Liver (tissue), 9 donors: ENCODE data around the gene SHROOM1. TPM values are rescaled to one million over a fixed set of nuclear protein-coding genes. Genes with fewer than 3 reads are reported as not detected.

Source experiments
- DNase-seq: peaks from one replicate; pipeline ENCODE4 v3.0.0-alpha.2; 2017; ENCODE audit warnings: low spot score
- H3K27ac ChIP-seq, 2 donors: one replicate each; pipeline ENCODE4 v1.7.0; 2013; ENCODE audit warnings: inconsistent platforms in 2 of 2, low read length in 2 of 2, control low read depth in 1 of 2, low read depth in 1 of 2, mild to moderate bottlenecking in 1 of 2
- H3K27me3 ChIP-seq, 4 donors: one replicate each; pipeline versions ENCODE4 v1.6.1 to v1.7.0; 2013; ENCODE audit warnings: low read length in 3 of 4, inconsistent platforms in 1 of 4, mild to moderate bottlenecking in 1 of 4, moderate library complexity in 1 of 4; ENCODE audit not compliant: control insufficient read depth in 4 of 4, insufficient read depth in 4 of 4
- H3K36me3 ChIP-seq, 4 donors: one replicate each; pipeline versions ENCODE4 v1.6.1 to v1.7.0; 2013; ENCODE audit warnings: low read length in 3 of 4, mild to moderate bottlenecking in 3 of 4, low read depth in 1 of 4, moderate library complexity in 1 of 4; ENCODE audit not compliant: control insufficient read depth in 4 of 4, insufficient read depth in 3 of 4
- H3K4me1 ChIP-seq, 4 donors: one replicate each; pipeline versions ENCODE4 v1.6.1 to v1.7.0; 2013; ENCODE audit warnings: low read length in 3 of 4, mild to moderate bottlenecking in 3 of 4, moderate library complexity in 1 of 4; ENCODE audit not compliant: control insufficient read depth in 4 of 4, insufficient read depth in 4 of 4
- H3K4me3 ChIP-seq, 3 donors: one replicate each; pipeline versions ENCODE4 v1.6.1 to v1.7.0; 2013; ENCODE audit warnings: low read length in 3 of 3, control low read depth in 1 of 3, low read depth in 1 of 3, mild to moderate bottlenecking in 1 of 3
- H3K9ac ChIP-seq, 2 donors: one replicate each; pipeline ENCODE4 v1.7.0; 2013; ENCODE audit warnings: low read length in 2 of 2, mild to moderate bottlenecking in 2 of 2, moderate library complexity in 2 of 2, control low read depth in 1 of 2, low read depth in 1 of 2
- H3K9me3 ChIP-seq, 4 donors: one replicate each; pipeline versions ENCODE4 v1.6.1 to v1.7.0; 2013; ENCODE audit warnings: low read length in 3 of 4; ENCODE audit not compliant: control insufficient read depth in 4 of 4
- CTCF ChIP-seq: fragments of 150-350 bp; IDR thresholded peaks from 2 replicates; pipeline ENCODE4 v1.5.1; 2017; ENCODE audit warnings: improper control_type of control experiment, low read depth, low read length; ENCODE audit not compliant: missing input control
- EGR1 ChIP-seq, 2 donors: IDR thresholded peaks; 2 replicates each; pipeline ENCODE4 v1.6.1; 2016 to 2018; ENCODE audit warnings: antibody characterized with exemption in 2 of 2, low read depth in 2 of 2
- FOXA1 ChIP-seq: IDR thresholded peaks from 2 replicates; pipeline ENCODE4 v1.6.1; 2016; ENCODE audit warnings: antibody characterized with exemption
- FOXA2 ChIP-seq: IDR thresholded peaks from 2 replicates; pipeline ENCODE4 v1.6.1; 2016; ENCODE audit warnings: antibody characterized with exemption
- GABPA ChIP-seq, 2 donors: IDR thresholded peaks in 1 of 2; conservative IDR thresholded peaks in 1 of 2; 2 replicates each; pipeline ENCODE4 v1.6.1; 2016; ENCODE audit warnings: antibody characterized with exemption in 2 of 2, mild to moderate bottlenecking in 1 of 2, moderate library complexity in 1 of 2
- HNF4A ChIP-seq, 2 donors: conservative IDR thresholded peaks; 2 replicates each; pipeline ENCODE4 v1.6.1; 2016; ENCODE audit warnings: antibody characterized with exemption in 2 of 2, mild to moderate bottlenecking in 2 of 2
- HNF4G ChIP-seq: IDR thresholded peaks from 2 replicates; pipeline ENCODE4 v1.6.1; 2016; ENCODE audit warnings: antibody characterized with exemption
- JUND ChIP-seq, 2 donors: IDR thresholded peaks; 2 replicates each; pipeline ENCODE4 v1.6.1; 2016; ENCODE audit warnings: antibody characterized with exemption in 2 of 2
- MAX ChIP-seq: IDR thresholded peaks from 2 replicates; pipeline ENCODE4 v1.6.1; 2016; ENCODE audit warnings: antibody characterized with exemption
- RAD21 ChIP-seq, 2 donors: IDR thresholded peaks; 2 replicates each; pipeline ENCODE4 v1.6.1; 2016; ENCODE audit warnings: antibody characterized with exemption in 2 of 2, mild to moderate bottlenecking in 2 of 2
- RXRA ChIP-seq, 2 donors: IDR thresholded peaks; 2 replicates each; pipeline ENCODE4 v1.6.1; 2017 to 2018; ENCODE audit warnings: antibody characterized with exemption in 2 of 2, mild to moderate bottlenecking in 1 of 2
- YY1 ChIP-seq: IDR thresholded peaks from 2 replicates; pipeline ENCODE4 v1.6.1; 2016; ENCODE audit warnings: antibody characterized with exemption, mild to moderate bottlenecking
- WGBS: extraction: QIAGEN DNeasy Blood & Tissue Kit; methylation state at CpG from one replicate; pipeline ENCODE4 v1.1.7; 2013; 5-methylcytosine and 5-hydroxymethylcytosine counted together
- polyA plus RNA-seq, 2 donors: library from polyadenylated mRNA; stranded (reverse) in 1 of 2; unstranded in 1 of 2; fragments of 200-250 nt in 1 of 2; fragments of >200 nt in 1 of 2; fragmentation: Nextera tagmentation in 1 of 2; extraction: Ambion mirVana in 1 of 2; gene quantifications; one replicate each; pipeline versions ENCODE4 v1.2.1 to v1.2.3, GENCODE V29; 2013 to 2015
- total RNA-seq, 2 donors: library from RNA; depleted of rRNA; stranded (reverse); fragments of >200 nt; gene quantifications; one replicate each; pipeline ENCODE4 v1.2.3, GENCODE V29; 2014
- TF ChIP-seq, protein P1 (sequence below): IDR thresholded peaks from 2 replicates; pipeline ENCODE4 v1.6.1; 2016; ENCODE audit warnings: antibody characterized with exemption, mild to moderate bottlenecking
- TF ChIP-seq, protein P2 (sequence below): IDR thresholded peaks from 2 replicates; pipeline ENCODE4 v1.6.1; 2016; ENCODE audit warnings: antibody characterized with exemption
- TF ChIP-seq, protein P3 (sequence below): IDR thresholded peaks from 2 replicates; pipeline ENCODE4 v1.6.1; 2016; ENCODE audit warnings: antibody characterized with exemption
- donor health status: healthy.
- donor health status: healthy.
- donor health status: healthy.
- donor health status: healthy.
- donor health status: healthy.

SHROOM1 gene
- total and polyA plus RNA-seq, 4 donors: 6.1 to 28.5 (median 18.3) TPM

DNA sequence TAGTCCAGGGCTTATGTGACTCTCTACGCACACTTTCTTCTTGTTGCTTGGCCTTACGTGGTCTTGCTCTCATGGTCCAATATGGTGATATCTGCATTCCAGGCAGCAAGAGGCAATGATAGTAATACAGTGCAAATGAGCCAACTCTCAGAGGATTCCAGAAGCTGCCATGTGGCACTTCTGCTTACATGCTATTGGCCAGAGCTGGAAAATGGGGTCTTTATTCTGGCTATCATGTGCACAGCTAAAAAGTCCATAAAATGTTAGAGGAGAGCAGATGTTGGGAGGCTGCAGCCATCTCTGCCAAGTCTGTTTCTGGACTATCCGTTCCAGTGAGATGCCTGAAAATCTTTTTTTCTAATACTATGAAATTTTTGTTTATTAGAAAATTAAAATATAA lies 50.5 kb downstream of the SHROOM1 start:
- TF ChIP-seq RAD21 (IDR thresholded peaks at IDR 0.05): no peak
- no peak for TF ChIP-seq JUND (IDR thresholded peaks at IDR 0.05)
- Histone ChIP-seq H3K27me3 (no peaks in the 10 kb centered on the region), H3K27ac (no peak overlapping the region), H3K9ac (no peak overlapping the region), H3K36me3 (no peaks in the 10 kb centered on the region), H3K4me3 (no peak overlapping the region), H3K9me3 (no peaks in the 10 kb centered on the region), H3K4me1 (peaks cover 3 to 23% (median 7%) of the 10 kb centered on the region in 4 donors)
- WGBS: 96% methylated on average over 3 of the region's 3 CpGs
- no peak for DNase-seq

DNA sequence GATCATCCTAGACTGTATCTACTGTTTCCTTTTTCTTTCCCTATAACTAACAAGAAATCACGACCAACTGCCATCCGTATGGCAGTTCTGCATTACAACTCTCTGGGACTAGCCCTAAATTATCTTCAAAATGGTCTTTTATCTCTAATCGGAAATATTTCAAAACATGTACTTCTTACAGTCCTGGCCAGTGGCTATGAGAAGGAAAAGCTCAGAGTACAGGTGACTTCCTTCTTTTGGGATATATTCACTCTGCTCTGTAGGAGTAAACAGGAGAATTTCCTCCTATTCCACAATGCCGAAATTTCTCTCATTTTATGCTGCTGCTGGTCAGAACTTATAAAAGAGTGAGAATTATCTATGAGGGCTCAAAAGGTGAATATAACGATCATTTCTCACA lies 51.6 kb downstream of the SHROOM1 start:
- no peak for DNase-seq
- no peak overlapping the region for H3K4me3 ChIP-seq
- H3K9me3 ChIP-seq: no peaks in the 10 kb centered on the region
- no peaks in the 10 kb centered on the region for H3K36me3 ChIP-seq
- TF ChIP-seq HNF4A (conservative IDR thresholded peaks at IDR 0.05) (no peak), YY1 (no peak), FOXA1 (no peak), MAX (no peak), RAD21 (IDR thresholded peaks at IDR 0.05) (no peak), GABPA (IDR thresholded peaks at IDR 0.05 in 1 of 2, conservative IDR thresholded peaks at IDR 0.05 in 1 of 2) (no peak), RXRA (IDR thresholded peaks at IDR 0.05) (no peak), EGR1 (IDR thresholded peaks at IDR 0.05; ENCODE audit: low read depth in 2 of 2) (no peak), JUND (IDR thresholded peaks at IDR 0.05) (no peak), CTCF (no peak)
- TF ChIP-seq, protein P1, sequence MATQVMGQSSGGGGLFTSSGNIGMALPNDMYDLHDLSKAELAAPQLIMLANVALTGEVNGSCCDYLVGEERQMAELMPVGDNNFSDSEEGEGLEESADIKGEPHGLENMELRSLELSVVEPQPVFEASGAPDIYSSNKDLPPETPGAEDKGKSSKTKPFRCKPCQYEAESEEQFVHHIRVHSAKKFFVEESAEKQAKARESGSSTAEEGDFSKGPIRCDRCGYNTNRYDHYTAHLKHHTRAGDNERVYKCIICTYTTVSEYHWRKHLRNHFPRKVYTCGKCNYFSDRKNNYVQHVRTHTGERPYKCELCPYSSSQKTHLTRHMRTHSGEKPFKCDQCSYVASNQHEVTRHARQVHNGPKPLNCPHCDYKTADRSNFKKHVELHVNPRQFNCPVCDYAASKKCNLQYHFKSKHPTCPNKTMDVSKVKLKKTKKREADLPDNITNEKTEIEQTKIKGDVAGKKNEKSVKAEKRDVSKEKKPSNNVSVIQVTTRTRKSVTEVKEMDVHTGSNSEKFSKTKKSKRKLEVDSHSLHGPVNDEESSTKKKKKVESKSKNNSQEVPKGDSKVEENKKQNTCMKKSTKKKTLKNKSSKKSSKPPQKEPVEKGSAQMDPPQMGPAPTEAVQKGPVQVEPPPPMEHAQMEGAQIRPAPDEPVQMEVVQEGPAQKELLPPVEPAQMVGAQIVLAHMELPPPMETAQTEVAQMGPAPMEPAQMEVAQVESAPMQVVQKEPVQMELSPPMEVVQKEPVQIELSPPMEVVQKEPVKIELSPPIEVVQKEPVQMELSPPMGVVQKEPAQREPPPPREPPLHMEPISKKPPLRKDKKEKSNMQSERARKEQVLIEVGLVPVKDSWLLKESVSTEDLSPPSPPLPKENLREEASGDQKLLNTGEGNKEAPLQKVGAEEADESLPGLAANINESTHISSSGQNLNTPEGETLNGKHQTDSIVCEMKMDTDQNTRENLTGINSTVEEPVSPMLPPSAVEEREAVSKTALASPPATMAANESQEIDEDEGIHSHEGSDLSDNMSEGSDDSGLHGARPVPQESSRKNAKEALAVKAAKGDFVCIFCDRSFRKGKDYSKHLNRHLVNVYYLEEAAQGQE: no peak
- WGBS: 95% methylated on average over 5 of the region's 5 CpGs
- H3K27me3 ChIP-seq: no peaks in the 10 kb centered on the region
- H3K9ac ChIP-seq: no peak overlapping the region
- peaks cover 3 to 24% (median 7%) of the 10 kb centered on the region in 4 donors for H3K4me1 ChIP-seq
- no peak overlapping the region for H3K27ac ChIP-seq

GRCh38 chr5:132778129-132778528 lies 52.3 kb downstream of the SHROOM1 start:
- Histone ChIP-seq H3K36me3 (no peaks in the 10 kb centered on the region), H3K4me3 (peak overlapping the region in 1 of 3 donors; percentile 83), H3K9ac (no peak overlapping the region), H3K27ac (no peak overlapping the region), H3K9me3 (no peaks in the 10 kb centered on the region), H3K4me1 (peaks cover 3 to 24% (median 7%) of the 10 kb centered on the region in 4 donors), H3K27me3 (no peaks in the 10 kb centered on the region)
- WGBS: 88% methylated on average over 4 of the region's 4 CpGs
- no peak for DNase-seq
- TF ChIP-seq FOXA1: no peak
- TF ChIP-seq JUND (IDR thresholded peaks at IDR 0.05): no peak
- TF ChIP-seq, protein P2, sequence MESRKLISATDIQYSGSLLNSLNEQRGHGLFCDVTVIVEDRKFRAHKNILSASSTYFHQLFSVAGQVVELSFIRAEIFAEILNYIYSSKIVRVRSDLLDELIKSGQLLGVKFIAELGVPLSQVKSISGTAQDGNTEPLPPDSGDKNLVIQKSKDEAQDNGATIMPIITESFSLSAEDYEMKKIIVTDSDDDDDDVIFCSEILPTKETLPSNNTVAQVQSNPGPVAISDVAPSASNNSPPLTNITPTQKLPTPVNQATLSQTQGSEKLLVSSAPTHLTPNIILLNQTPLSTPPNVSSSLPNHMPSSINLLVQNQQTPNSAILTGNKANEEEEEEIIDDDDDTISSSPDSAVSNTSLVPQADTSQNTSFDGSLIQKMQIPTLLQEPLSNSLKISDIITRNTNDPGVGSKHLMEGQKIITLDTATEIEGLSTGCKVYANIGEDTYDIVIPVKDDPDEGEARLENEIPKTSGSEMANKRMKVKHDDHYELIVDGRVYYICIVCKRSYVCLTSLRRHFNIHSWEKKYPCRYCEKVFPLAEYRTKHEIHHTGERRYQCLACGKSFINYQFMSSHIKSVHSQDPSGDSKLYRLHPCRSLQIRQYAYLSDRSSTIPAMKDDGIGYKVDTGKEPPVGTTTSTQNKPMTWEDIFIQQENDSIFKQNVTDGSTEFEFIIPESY: no peak
- TF ChIP-seq HNF4G: no peak
- TF ChIP-seq GABPA (IDR thresholded peaks at IDR 0.05 in 1 of 2, conservative IDR thresholded peaks at IDR 0.05 in 1 of 2): no peak
- no peak for TF ChIP-seq FOXA2
- TF ChIP-seq RAD21 (IDR thresholded peaks at IDR 0.05): no peak
- no peak for TF ChIP-seq HNF4A (conservative IDR thresholded peaks at IDR 0.05)
- TF ChIP-seq, protein P3, sequence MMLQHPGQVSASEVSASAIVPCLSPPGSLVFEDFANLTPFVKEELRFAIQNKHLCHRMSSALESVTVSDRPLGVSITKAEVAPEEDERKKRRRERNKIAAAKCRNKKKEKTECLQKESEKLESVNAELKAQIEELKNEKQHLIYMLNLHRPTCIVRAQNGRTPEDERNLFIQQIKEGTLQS: no peak
- TF ChIP-seq, protein P1: no peak
